Activated CD4-positive, CD25-positive, alpha-beta regulatory T cell treated with anti-CD3 and anti-CD28 coated beads, Interleukin-2, amount 50 U/mL, for 24 hours (primary cell): ENCODE data around the gene NFKBIA.
"Not testable (repeated sequence)": the region's sequence is repeated elsewhere in the genome, so short reads cannot be mapped to it uniquely, and the experiment has no call there.

Source experiments
- ATAC-seq, 2 donors: fragments of 150-1000 bp; cut with Tn5 transposase; one replicate each; pipeline ENCODE4 v1.10.0; 2021; ENCODE audit warnings: mild to moderate bottlenecking in 1 of 2, moderate library complexity in 1 of 2

Gene NFKBIA, protein sequence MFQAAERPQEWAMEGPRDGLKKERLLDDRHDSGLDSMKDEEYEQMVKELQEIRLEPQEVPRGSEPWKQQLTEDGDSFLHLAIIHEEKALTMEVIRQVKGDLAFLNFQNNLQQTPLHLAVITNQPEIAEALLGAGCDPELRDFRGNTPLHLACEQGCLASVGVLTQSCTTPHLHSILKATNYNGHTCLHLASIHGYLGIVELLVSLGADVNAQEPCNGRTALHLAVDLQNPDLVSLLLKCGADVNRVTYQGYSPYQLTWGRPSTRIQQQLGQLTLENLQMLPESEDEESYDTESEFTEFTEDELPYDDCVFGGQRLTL

DNA sequence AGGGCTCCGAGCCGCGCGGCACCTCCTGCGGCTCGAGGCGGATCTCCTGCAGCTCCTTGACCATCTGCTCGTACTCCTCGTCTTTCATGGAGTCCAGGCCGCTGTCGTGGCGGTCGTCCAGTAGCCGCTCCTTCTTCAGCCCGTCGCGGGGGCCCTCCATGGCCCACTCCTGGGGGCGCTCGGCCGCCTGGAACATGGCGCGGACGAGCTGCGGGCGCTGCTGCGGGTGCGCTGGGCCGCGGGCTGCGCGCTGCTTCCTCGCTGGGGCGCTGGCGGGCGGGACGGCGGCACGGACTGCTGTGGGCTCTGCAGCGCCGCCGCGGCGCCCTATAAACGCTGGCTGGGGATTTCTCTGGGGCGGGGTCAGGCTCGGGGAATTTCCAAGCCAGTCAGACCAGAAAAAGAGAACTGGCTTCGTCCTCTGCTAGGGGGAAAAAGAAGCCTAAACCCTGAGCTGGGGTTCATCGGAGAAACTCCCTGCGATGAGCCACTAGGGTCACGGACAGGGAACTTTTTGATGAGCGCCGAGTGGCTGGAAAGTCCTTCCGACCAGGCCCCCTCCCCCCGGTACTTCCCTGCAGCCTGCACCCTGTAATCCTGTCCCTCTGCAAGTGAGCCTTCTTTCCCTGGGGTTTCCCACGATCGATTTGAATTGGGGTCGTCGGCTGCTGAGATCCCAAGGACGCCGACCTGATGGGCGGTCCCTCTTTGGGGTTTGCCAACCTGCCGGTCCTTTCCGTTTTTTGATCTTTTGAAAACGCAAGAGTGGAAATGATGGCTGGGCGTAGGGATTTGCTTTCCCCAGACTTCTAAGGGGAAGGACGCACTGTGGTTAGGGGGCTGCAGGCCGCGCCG, at the start of gene NFKBIA:
TSS of gene NFKBIA (minus strand) at position 301 of the 855 bp plus-strand sequence. CDS start at position 196, 105 bp downstream.
- peak; percentile 61 to 64 for ATAC-seq

DNA sequence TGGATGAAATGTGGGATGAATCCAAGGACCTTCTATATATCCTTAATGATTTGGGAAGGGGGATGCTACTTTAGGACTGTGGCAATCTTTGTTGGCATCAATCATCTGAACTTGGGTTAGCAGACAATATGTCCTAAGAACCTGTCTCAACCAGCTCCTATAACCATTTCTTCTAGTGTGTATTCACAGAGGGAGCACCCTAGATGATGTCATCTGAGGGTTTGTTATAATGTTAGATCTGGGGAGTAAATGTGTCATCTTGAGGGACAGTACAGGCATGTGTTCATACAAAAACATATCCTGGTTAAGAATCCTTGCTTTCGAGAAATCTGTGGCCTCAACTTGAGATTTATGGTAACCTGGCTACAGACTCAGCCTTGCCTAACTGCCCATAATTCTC, 41.9 kb upstream of the NFKBIA start:
- no peak for ATAC-seq

DNA sequence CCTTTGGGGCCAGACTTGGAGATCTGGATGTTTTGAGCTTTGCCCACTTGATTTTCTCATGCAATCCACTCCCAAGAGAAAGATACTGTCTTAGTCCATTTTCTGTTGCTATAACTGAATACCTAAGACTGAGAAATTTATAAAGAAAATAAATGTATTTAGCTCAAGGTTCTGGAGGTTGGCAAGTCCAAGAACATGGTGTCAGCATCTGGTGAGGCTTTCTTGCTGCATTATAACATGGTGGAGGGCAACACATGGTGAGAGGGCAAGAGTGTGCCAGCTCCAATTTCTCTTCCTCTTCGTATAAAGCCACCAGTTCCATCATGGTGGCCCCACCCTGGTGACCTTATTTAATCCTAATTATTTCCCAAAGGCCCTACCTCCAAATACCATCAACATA, 39.6 kb upstream of the NFKBIA start:
- ATAC-seq: no peak

DNA sequence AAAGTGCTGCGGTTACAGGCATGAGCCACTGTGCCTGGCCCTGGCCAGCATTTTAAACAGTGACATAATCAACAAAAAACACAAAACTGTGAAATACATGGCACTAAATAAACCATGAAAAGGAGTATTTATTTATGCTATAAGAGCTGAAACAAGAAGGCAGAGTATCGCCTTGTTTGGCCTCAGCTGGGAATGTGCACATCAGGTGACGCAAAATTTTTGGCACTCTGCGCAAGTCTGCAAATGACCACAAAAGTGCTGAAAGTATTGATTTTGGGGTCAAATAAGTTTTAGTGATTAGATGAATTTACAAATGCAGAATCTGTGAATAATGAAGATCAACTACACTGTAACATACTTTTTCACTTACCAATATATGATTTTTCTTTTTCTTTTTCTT, 36.6 kb upstream of the NFKBIA start:
- ATAC-seq: no peak

DNA sequence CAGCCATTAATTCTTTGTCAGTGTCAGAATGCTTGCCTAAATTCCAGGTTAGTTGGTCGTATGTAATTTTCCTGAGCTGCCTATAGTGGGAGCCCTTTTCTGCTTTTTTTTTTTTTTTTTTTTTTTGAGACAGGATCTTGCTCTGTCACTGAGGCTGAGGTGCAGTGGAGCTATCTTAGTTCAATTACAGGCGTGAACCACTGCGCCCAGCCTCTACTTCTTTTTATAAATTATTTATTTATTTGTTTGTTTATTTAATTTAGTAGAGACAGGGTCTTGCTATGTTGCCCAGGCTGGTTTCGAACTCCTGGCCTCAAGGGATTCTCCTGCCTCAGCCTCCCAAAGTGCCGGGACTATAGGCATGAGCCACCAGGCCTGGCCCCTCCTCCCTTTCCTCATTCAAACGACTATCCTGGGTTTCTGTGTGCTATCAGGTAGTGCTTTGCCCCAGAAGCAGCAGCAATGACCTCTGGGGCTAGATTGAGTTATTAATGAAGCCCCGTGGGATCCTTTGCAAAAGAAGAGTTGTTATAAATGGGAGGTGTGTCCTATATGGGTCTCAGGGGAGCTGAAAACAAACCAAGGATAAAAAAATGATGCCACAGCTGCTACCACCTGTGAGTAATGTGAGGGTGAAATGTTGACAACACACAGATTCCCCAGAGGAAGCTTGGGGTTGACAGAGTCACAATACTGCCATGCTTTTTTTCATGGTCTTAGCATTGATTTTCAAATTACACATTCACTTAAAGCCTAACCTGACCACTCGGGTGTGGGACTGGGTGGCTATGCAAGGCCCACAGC, 34.6 kb upstream of the NFKBIA start:
- ATAC-seq: no peak

DNA sequence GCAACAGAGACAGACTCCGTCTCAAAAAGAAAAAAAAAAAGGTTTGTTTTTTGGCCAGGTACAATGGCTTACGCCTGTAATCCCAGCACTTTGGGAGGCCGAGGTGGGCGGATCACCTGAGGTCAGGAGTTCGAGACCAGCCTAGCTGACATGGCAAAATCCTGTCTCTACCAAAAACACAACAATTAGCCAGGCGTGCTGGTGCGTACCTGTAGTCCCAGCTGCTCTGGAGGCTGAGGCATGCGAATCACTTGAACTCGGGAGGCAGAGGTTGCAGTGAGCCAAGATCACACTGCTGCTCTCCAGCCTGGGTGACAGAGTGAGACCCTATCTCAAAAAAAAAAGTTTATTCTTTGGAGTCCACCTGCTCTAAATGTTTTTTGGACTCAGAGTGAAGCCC, 33.9 kb upstream of the NFKBIA start:
- ATAC-seq: not testable (repeated sequence)

DNA sequence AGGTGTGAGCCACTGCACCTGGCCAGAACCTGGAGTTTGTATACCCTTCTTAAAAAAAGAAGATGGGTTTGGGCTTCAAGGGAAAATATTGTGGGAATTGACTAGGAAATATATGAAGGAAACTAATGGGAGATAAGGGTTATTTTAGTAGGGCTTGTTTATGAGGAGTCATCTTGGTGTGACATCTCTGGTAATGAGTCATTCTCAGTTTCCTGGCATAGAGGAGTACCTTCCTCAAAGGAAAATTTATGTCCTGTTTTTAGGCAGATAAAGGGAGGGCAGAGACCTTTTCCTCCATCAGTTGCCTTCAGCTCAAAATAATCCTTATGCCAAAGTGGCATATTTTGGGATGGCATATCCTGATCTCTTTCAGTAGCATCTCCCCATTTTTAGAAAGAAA, 30.6 kb upstream of the NFKBIA start:
- no peak for ATAC-seq

DNA sequence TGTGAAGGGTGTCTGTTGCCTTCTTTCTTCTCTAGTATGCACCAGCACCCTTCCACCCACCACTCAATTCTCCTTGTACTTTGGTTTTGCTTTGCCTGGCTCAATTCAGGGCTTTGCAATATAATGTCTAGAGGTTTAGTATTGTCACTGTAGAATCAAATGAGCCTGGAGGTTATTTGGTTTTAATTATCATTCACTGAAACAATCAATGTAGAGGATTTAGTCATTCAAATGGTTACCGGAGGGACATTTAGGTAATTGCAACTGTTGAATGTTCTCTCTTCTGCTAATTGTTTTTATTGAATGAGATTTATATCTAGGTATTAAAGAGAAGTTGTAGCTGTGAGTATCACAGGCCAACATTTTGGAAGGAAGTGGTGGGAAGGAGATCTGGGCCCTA, 29.3 kb upstream of the NFKBIA start:
- ATAC-seq: no peak

DNA sequence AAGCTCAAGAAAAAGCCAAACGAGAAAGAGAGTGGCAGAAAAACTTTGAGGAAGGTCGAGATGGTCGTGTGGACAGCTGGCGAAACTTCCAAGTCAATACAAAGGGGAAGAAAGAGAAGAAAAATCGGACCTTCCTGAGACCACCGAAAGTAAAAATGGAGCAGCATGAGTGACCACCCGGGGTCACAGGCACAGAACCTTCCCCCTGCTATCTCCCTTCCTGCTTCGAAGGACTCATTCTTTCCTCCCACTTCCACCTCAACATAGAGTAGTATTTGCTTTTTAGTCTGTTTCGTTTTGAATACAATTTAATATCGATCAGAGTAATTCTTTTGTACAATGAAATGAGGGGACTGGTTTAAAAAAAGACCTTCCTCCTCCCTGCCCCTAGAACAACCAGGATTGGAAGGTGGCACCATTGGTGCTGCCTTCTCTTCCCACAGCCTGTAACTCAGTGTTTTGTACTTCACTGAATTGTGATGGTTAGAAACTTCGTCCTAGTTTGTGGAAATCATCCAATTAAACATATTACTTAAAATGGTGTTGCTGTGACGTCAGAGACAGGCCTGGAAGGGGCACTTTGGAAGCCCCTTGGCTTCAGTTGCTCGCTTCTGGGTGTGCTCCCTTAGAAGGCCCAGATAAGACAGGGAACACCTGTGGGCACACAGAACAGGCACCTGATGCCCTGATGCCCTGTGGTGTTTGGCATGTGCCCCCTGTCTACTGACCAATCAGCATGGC, 26.1 kb upstream of the NFKBIA start:
- no peak for ATAC-seq

DNA sequence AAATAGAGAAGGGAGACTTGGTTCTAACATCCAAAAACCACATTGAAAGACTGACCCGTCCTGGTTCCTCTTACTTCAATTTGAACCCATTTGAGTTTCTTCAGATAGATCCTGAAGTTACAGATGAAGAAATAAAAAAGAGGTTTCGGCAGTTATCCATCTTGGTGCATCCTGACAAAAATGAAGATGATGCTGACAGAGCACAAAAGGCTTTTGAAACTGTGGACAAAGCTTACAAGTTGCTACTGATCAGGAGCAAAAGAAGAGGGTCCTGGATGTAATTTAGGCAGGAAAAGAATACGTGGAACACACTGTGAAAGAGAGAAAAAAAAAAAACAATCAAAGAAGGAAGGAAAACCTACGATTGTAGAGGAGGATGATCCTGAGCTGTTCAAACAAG, 25.4 kb upstream of the NFKBIA start:
- no peak for ATAC-seq

DNA sequence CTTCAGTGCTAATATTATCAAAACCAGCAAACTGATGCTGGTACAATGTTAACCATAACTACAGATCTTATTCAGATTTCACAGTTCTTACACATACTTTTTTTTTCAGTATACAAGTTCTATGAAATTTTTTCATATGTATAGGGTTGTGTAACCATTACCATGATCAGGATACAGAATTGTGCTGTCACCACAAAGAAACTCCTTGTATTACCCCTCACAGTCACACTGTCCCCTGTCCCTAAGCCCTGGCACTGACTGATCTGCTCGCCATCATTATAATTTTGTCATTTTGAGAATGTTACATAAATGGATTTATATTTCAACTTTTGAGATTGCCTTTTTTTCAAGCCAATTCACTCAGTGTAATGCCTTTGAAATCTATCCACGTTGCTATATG, 21.3 kb upstream of the NFKBIA start:
- no peak for ATAC-seq

DNA sequence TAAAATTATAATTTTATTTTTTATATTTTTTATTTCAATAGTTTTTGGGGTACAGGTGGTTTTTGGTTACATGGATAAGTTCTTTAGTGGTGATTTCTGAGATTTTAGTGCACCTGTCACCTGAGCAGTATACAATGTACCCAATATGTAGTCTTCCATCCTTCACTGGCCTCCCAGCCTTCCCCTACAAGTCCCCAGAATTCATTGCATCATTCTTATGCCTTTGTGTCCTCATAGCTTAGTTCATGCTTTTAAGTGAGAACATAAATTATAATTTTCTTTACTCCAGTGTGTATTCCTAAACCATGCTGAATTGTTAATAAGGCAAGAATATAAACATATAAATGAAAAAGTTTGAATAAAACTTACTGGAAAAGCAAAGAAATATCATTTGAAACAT, 19.1 kb upstream of the NFKBIA start:
- no peak for ATAC-seq

DNA sequence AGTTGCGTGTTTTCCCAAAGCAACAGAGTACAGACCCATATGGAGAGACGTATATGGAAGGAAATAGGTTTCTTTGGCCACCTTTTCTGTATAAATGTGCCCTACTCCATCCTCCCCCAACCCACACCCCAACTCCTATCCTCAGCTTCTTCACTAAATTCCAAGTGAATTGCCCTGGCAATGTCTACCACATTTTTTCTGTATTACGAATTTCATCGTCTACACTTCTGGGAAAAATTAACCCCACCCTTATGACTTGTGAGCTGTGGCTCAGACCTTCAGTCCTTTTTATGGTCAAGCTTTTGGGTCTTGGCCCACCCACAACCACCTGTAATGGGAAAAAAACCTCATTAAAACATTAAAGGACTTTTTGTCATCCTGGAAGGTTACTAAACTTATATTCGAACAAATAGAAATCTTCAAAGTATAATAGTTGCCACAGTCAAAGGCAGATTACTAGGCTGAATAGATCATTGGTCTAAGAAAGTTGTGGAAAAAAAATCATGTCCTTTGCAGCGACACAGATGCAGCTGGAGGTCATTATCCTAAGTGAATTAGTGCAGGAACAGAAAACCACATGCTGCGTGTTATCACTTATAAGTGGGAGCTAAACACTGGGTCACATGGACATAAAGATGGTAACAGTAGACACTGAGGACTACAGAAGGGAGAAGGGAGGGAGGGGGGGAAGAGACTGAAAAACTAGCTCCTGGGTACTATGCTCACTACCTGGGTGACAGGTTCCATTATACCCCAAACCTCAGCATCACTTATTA, 15.7 kb upstream of the NFKBIA start:
- no peak for ATAC-seq

DNA sequence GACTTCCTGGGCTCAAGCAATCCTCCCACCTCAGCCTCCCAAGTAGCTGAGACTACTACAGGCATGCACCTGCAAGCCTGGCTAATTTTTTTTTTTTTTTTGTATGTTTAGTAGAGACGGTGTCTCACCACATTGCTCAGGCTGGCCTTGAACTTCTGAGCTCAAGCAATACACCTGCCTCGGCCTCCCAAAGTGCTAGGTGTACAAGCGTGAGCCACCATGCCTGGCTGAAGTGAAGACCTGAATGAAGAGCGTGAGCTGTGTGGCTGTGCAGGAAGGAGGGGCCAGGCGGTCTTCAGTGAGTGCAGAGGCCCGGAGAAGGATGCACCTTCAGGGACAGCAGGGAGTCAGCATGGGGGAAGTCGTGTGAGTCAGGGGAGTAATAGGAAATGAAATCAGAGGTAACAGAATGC, 14.9 kb upstream of the NFKBIA start:
- no peak for ATAC-seq

DNA sequence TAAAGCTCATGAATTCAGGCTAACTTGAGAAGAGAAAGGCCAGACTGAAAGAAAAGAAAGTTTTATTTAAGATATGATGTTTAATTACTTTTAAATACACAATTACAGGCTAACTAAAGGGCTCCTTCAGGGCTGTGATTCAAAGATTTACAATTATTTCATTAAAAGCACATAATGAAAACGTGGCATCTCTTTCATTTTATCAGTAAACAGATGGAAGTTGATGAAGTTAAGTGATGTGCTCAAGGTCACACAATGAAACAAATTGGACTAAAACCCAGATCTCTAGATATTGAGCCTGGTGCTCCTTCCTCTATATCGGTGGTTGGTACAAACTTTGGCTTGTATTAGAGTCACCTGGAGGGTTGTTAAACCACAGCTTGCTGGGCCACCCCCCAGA, 13.5 kb upstream of the NFKBIA start:
- ATAC-seq: no peak

DNA sequence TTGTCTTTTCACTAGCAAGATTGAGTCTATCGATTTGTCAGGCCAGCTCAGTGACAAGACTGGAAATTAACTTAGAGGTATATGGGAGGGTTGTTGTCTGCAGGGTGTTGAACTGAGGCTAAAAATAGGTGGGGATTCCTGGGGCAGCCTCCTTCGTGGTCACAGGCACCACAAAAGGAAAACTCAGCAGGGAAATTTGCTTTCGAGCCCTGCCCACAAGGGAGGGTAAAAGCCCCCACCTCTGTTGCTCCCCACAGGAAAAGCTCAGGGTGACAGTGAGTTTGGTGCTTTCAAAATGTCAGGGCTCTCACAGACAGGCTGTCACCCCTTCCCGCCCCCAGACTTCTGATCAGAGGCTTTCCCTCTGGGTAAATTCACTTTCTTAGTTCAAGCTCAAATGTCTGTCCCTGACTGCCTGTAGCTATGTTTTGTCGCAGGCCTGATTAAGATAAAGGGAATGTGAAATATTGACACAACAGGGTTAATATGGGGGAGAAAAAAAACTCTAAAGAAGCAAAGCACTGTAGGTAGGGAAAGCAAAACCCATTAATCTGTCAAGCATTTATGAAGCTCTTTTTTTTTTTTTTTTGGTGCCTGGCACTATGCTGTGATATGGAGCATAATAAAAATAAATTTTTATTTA, 11.7 kb upstream of the NFKBIA start:
- ATAC-seq: peak; percentile 46 to 49

DNA sequence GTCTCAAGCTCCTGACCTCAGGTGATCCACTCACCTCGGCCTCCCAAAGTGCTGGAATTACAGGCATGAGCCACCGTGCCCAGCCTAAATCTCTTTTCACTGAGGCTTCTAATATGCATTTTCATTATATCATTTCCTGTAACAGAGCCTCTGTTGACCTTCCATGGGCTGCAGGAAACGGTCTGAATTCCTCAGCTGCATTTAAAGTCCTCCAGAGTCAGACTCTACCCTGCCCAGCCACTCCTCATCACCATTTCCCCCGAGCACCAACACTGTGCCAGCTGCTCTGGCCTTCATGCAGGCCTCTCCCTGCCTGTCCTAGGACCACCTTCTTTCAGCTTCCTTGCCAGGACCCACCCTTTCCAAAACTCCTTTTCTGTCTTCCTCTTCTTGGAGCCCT, 9.8 kb upstream of the NFKBIA start:
- no peak for ATAC-seq

DNA sequence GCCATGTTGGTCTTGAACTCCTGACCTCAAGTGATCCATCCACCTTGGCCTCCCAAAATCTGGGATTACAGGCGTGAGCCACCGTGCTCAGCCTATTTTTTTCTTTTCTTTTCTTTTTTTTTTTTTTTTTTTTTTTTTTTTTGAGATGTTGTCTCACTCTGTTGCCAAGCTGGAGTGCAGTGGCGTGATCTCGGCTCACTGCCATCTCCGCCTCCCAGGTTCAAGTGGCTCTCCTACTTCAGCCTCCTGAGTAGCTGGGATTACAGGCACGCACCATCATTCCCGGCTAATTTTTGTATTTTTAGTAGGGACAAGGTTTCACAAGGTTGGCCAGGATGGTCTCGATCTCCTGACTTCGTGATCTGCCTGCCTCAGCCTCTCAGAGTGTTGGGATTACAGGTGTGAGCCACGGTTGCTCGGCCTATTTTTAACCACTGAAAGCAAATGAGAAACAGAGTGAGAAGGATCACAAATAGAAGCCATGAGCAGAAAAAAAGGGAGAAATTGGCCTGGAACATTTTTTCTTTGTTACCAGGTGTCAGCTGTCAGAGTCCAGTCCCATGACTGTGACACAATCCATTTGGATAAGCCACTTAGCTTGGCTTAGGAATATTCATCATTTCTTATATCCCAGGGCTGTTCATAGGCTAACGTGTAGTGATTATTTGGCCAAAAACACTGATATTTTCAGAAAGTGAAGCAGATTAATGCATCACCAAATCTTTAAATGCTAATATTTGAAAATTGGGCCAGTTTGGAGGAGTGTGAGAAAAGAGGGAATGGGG, 7.9 kb upstream of the NFKBIA start:
- no peak for ATAC-seq

DNA sequence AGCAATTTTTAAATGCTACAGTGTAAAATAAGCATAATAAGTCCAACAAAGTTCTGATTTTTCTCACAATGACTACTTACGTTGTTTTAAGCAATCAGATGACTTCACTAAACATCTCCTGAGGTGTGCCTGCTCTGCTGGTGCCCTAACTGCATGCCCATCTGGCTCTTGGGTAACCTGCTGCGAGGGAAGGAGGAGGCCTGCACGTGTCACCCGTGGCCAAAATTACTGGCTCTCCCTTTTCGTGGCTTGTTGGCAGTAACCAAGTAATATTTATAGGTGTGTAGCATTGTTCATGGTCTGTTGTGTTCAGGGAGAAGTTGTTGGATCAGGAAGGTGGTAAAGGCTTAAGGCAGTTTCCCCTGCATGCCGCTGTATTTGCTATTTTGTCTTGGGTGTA, 6.3 kb upstream of the NFKBIA start:
- no peak for ATAC-seq

DNA sequence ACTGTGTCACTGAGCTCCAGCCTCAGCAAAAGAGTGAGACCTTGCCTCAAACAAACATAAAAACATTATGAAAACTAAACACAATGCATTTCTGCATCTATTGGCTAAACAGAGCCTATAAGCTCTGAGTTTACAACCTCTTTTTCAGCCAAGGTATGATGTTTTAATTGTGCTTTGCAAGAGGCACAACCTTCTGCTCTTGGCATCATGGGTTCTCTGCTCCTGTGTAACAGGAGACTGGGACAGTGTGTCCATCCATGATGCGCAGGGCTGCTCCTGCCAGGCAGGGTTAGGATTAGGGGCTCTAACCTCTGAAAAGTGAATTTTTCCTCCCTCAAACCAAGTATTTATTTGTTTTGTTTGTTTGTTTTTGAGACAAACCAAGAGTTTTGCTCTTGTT, 5.0 kb upstream of the NFKBIA start:
- no peak for ATAC-seq
